HG03196 (cell line): ENCODE measurements around the gene PLEKHH1.
A peak's percentile ranks its signal among the peaks of the same experiment; 100 is the strongest.

ENCODE experiments used
- ATAC-seq: cut with Tn5 transposase; IDR thresholded peaks from one replicate; pipeline ENCODE4 v1.9.1; 2021; ENCODE audit not compliant: unreplicated experiment

PLEKHH1 gene

GRCh38 chr14:67532998-67533753 lies at the start of gene PLEKHH1:
TSS of gene PLEKHH1 (plus strand) at chr14:67533290. CDS start at chr14:67541868, 8,578 bp downstream.
- ATAC-seq = peak; percentile 70

GRCh38 chr14:67483579-67484285 lies 49.4 kb upstream of the PLEKHH1 start:
- no peak for ATAC-seq

GRCh38 chr14:67485501-67486095 lies 47.5 kb upstream of the PLEKHH1 start:
- ATAC-seq = no peak

GRCh38 chr14:67486890-67487289 lies 46.2 kb upstream of the PLEKHH1 start:
- no peak for ATAC-seq

GRCh38 chr14:67487332-67487731 lies 45.8 kb upstream of the PLEKHH1 start:
- no peak for ATAC-seq

- peak; percentile 89 for ATAC-seq
Measured at GRCh38 chr14:67487937-67488893, 44.9 kb upstream of the PLEKHH1 start, which contains the start of gene TMEM229B. TSS of gene TMEM229B (minus strand) at chr14:67488721. CDS start at chr14:67473923, 14,798 bp downstream.

- ATAC-seq = no peak
Measured at GRCh38 chr14:67490196-67490595, 42.9 kb upstream of the PLEKHH1 start.

GRCh38 chr14:67491285-67491684 lies 41.8 kb upstream of the PLEKHH1 start:
- ATAC-seq = no peak

GRCh38 chr14:67491741-67492507 lies 41.2 kb upstream of the PLEKHH1 start:
- no peak for ATAC-seq

- no peak for ATAC-seq
Measured at GRCh38 chr14:67492538-67492937, 40.6 kb upstream of the PLEKHH1 start.

GRCh38 chr14:67493092-67493717 lies 39.9 kb upstream of the PLEKHH1 start:
- ATAC-seq = no peak

GRCh38 chr14:67495827-67496226 lies 37.3 kb upstream of the PLEKHH1 start:
- no peak for ATAC-seq

- no peak for ATAC-seq
Measured at GRCh38 chr14:67497216-67497615, 35.9 kb upstream of the PLEKHH1 start.

GRCh38 chr14:67497716-67498115 lies 35.4 kb upstream of the PLEKHH1 start:
- ATAC-seq = no peak

- no peak for ATAC-seq
Measured at GRCh38 chr14:67500981-67501380, 32.1 kb upstream of the PLEKHH1 start.

- ATAC-seq = no peak
Measured at GRCh38 chr14:67501670-67502069, 31.4 kb upstream of the PLEKHH1 start.

GRCh38 chr14:67502867-67503266 lies 30.2 kb upstream of the PLEKHH1 start:
- no peak for ATAC-seq

- no peak for ATAC-seq
Measured at GRCh38 chr14:67503331-67503730, 29.8 kb upstream of the PLEKHH1 start.

GRCh38 chr14:67505254-67505653 lies 27.8 kb upstream of the PLEKHH1 start:
- ATAC-seq = no peak

GRCh38 chr14:67508956-67509355 lies 24.1 kb upstream of the PLEKHH1 start:
- ATAC-seq = no peak
